Upper lobe of right lung (tissue), 1 donor: Measurements from ENCODE around the gene TPPP. TPM values are rescaled to one million over a fixed set of nuclear protein-coding genes. Genes with fewer than 3 reads are reported as not detected.
"Not testable (repeated sequence)": the region's sequence is repeated elsewhere in the genome, so short reads cannot be mapped to it uniquely, and the experiment has no call there.

Experiments
- ATAC-seq: fragments of 200-7000 bp; cut with Tn5 transposase; one replicate; pipeline ENCODE4 v1.9.1; 2020; ENCODE audit warnings: mild to moderate bottlenecking, moderate library complexity
- DNase-seq: peaks from one replicate; pipeline ENCODE4 v3.0.0-alpha.2; 2020
- H3K27ac ChIP-seq: fragments of 200-600 bp; one replicate; pipeline ENCODE4 v1.8.0; 2022
- H3K27me3 ChIP-seq: fragments of 200-600 bp; one replicate; pipeline ENCODE4 v1.8.0; 2022; ENCODE audit warnings: mild to moderate bottlenecking
- H3K36me3 ChIP-seq: fragments of 200-600 bp; one replicate; pipeline ENCODE4 v1.8.0; 2022
- H3K4me1 ChIP-seq: fragments of 200-600 bp; one replicate; pipeline ENCODE4 v1.8.0; 2022
- H3K4me3 ChIP-seq: fragments of 200-600 bp; one replicate; pipeline ENCODE4 v1.8.0; 2022; ENCODE audit warnings: mild to moderate bottlenecking
- H3K9me3 ChIP-seq: fragments of 200-600 bp; one replicate; pipeline ENCODE4 v1.8.0; 2022
- CTCF ChIP-seq: fragments of 200-600 bp; IDR thresholded peaks from one replicate; pipeline ENCODE4 v1.8.0; 2022; ENCODE audit warnings: antibody characterized with exemption
- intact Hi-C: fragments of 100-400 bp; cut with DNase I; formaldehyde crosslinking; loops from one replicate; pipeline ENCODE4 v1.11.0; 2022
- total RNA-seq: library from RNA; stranded (reverse); fragmentation: NEBNext Ultra II Directional; extraction: Animal tissue kit (Norgen Biotek cat#: 25700); gene quantifications from one replicate; pipeline ENCODE4 v1.2.1, GENCODE V29; 2021
- donor health status: DM: no; HTN: yes; CAD: no; lungs with severe emphysema.

TPPP gene
- total RNA-seq, 1 donor from 2014 or later, result 16.1 TPM

DNA sequence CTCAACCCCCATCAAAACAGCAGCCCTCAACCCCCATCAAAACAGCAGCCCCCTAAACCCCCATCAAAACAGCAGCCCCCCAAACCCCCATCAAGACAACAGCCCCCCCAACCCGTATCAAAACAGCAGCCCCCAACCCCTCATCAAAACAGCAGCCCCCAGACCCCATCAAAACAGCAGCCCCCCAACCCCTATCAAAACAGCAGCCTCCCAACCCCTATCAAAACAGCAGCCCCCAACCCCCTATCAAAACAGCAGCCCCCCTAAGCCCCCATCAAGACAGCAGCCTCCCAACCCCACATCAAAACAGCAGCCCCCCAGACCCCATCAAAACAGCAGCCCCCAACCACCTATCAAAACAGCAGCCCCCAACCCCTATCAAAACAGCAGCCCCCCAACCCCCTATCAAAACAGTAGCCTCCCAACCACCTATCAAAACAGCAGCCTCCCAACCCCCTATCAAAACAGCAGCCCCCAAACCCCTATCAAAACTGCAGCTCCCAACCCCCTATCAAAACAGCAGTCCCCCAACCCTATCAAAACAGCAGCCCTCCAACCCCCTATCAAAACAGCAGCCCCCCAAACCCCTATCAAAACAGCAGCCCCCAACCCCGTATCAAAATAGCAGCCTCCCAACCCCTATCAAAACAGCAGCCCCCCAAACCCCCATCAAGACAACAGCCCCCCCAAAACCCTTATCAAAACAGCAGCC lies 1.2 kb downstream of the TPPP start:
- Histone ChIP-seq H3K4me3 (peak overlapping the region; percentile 54), H3K9me3 (no peaks in the 10 kb centered on the region), H3K4me1 (no peaks in the 10 kb centered on the region), H3K27me3 (no peaks in the 10 kb centered on the region), H3K27ac (no peak overlapping the region), H3K36me3 (no peaks in the 10 kb centered on the region)
- no peak for TF ChIP-seq CTCF
- ATAC-seq (no peak), DNase-seq (no peak)
- intact Hi-C loops, result no loop called here

DNA sequence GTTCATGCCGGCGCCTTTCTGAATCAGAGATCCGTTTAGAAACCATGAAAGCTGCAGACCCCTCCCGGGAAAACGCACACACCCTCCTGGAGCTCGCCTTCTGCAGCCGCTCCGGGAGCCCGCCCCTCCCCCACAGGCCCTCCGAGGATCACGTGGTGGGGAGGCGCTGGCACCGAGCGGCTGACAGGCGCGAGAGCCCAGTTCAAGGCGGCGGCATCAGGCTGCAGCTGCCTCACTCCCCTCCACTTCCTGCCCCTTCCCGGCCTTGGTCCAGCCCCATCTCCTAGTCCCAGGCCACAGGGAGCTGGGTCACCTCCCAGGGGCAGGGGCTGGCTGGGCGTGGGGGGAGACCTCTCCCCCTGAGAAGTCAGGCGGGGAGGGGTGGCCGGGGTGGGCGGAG lies 2.1 kb downstream of the TPPP start:
- H3K27ac ChIP-seq, intact Hi-C loops, H3K36me3 ChIP-seq, H3K27me3 ChIP-seq, H3K4me1 ChIP-seq, H3K9me3 ChIP-seq, H3K4me3 ChIP-seq: not testable (repeated sequence)
- ATAC-seq, result peak; percentile 58
- DNase-seq, result peak; percentile 65

GRCh38 chr5:690293-690692 lies 2.9 kb downstream of the TPPP start:
- H3K4me1 ChIP-seq, ATAC-seq, DNase-seq, H3K36me3 ChIP-seq, H3K9me3 ChIP-seq, H3K4me3 ChIP-seq, intact Hi-C loops, H3K27ac ChIP-seq, H3K27me3 ChIP-seq: not testable (repeated sequence)

DNA sequence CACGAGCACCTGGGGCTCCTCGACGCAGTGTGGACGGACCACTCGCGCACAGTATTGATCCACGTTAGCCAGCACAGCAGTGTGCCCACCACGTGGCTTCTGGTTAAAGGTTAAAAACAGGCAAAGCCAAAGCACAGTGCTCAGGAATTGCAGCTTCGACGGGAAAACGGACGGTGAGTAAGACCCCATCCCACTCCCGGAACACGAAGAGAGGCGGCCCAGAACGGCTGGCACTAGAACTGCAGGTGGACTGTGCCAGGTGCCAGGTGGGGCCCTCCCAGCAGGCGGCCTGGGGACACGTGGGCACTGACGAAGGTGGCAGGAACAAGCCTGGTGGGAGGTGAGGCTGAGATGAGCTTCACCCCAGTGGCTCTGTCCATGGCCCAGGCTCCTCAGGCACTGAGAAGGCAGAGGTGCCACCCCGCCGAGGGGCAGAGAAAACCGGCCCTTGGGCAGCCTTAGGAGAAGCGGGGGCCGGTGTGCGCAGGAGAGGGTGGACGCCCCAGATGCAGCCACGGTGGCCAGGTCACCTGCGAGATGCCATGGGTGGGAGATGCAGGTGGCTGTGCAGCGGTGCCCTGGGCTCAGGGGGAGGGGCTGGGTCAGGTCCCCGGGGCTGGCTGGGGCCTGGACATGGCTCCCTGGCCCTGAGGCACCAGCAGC lies 4.7 kb downstream of the TPPP start:
- H3K4me3 ChIP-seq, intact Hi-C loops, H3K9me3 ChIP-seq, H3K27ac ChIP-seq, ATAC-seq, H3K27me3 ChIP-seq, H3K36me3 ChIP-seq, H3K4me1 ChIP-seq: not testable (repeated sequence)
- DNase-seq, result peak; percentile 36

DNA sequence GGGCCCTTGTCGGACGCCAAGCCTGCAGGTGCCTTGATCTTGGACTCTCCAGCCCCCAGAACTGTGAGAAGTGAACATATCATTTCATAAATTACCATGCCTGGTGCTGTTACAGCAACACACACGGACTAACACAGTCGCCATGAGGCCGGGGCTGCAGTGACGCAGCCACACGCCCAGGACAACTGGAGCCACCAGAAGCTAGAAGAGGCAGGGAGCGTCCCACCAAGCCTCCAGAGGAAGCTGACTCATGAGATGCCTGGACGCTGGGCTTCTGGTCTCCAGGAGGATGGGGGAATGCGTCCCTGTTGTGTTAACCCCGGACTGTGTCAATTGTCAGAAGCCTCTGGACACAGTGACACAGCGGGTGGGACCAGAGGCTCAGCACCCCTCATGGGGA lies 6.2 kb downstream of the TPPP start:
- H3K27ac ChIP-seq, intact Hi-C loops: not testable (repeated sequence)

GRCh38 chr5:686172-686523 lies 7.0 kb downstream of the TPPP start:
- H3K4me3 ChIP-seq, H3K27ac ChIP-seq, H3K4me1 ChIP-seq, H3K9me3 ChIP-seq, ATAC-seq, H3K27me3 ChIP-seq, intact Hi-C loops, H3K36me3 ChIP-seq: not testable (repeated sequence)
- DNase-seq, result peak; percentile 28

More for the DNA sequence above, 6.2 kb downstream of the TPPP start:
- not testable (repeated sequence) for H3K9me3 ChIP-seq, H3K4me3 ChIP-seq, H3K27me3 ChIP-seq, H3K4me1 ChIP-seq, H3K36me3 ChIP-seq, ATAC-seq
- DNase-seq, result peak; percentile 7

- intact Hi-C loops, result no loop called here
- H3K27ac ChIP-seq, result no peak overlapping the region
- DNase-seq (no peak), ATAC-seq (no peak)
- no peaks in the 10 kb centered on the region for H3K9me3 ChIP-seq
- no peaks in the 10 kb centered on the region for H3K4me1 ChIP-seq
- no peak overlapping the region for H3K4me3 ChIP-seq
- no peak for TF ChIP-seq CTCF
- no peaks in the 10 kb centered on the region for H3K27me3 ChIP-seq
- H3K36me3 ChIP-seq, result no peaks in the 10 kb centered on the region
Observed at GRCh38 chr5:685262-686171, 7.6 kb downstream of the TPPP start.

GRCh38 chr5:684751-685216 lies 8.4 kb downstream of the TPPP start:
- Histone ChIP-seq H3K27ac (no peak overlapping the region), H3K4me1 (no peaks in the 10 kb centered on the region), H3K27me3 (no peaks in the 10 kb centered on the region), H3K36me3 (no peaks in the 10 kb centered on the region), H3K9me3 (no peaks in the 10 kb centered on the region), H3K4me3 (no peak overlapping the region)
- DNase-seq, result peak; percentile 59
- intact Hi-C loops, result no loop called here
- no peak for ATAC-seq
- no peak for TF ChIP-seq CTCF
